ENCODE data around the gene SLC9C1.
A peak's percentile ranks its signal among the peaks of the same experiment; 100 is the strongest.

SLC9C1 gene
- total RNA-seq: 0 reads per million in 9 experiments

GRCh38 chr3:112293368-112294321, at the start of gene SLC9C1:
Gene SLC9C1 (minus strand): TSS chr3:112294216. CDS start chr3:112286791, 7,425 bp downstream.
- H3K27ac Mint-ChIP-seq: no peak within 1 kb of the TSS
- peaks cover 3% of the 10 kb centered on the region for H3K36me3 Mint-ChIP-seq (ENCODE audit: insufficient read depth)
- peak; percentile 68 for ATAC-seq (replicated peaks)
- H3K4me1 Mint-ChIP-seq (ENCODE audit: low read depth in 2 of 2): peaks cover 5 to 26% of the 10 kb centered on the region in 2 donors
- no peaks in the 10 kb centered on the region for H3K27me3 Mint-ChIP-seq
- H3K4me3 Mint-ChIP-seq: peak within 1 kb of the TSS; percentile 14 to 22
- H3K9me3 Mint-ChIP-seq: no peaks in the 10 kb centered on the region
- DNase-seq: peak; percentile 26 to 38 (median 35)

- no peaks in the 10 kb centered on the region for H3K4me1 Mint-ChIP-seq (ENCODE audit: low read depth in 2 of 2)
- DNase-seq (no peak), ATAC-seq (replicated peaks) (no peak)
- H3K36me3 Mint-ChIP-seq (ENCODE audit: insufficient read depth): peaks cover 3% of the 10 kb centered on the region
- H3K27ac Mint-ChIP-seq: no peak overlapping the region
- no peaks in the 10 kb centered on the region for H3K27me3 Mint-ChIP-seq
- H3K4me3 Mint-ChIP-seq: no peak overlapping the region
- no peaks in the 10 kb centered on the region for H3K9me3 Mint-ChIP-seq
Observed at GRCh38 chr3:112341386-112341785, 47.4 kb upstream of the SLC9C1 start.

GRCh38 chr3:112339609-112340008, 45.6 kb upstream of the SLC9C1 start:
- Mint-ChIP-seq H3K36me3 (ENCODE audit: insufficient read depth) (peaks cover 3% of the 10 kb centered on the region), H3K4me1 (ENCODE audit: low read depth in 2 of 2) (no peaks in the 10 kb centered on the region), H3K9me3 (no peaks in the 10 kb centered on the region), H3K27me3 (no peaks in the 10 kb centered on the region), H3K4me3 (no peak overlapping the region), H3K27ac (no peak overlapping the region)
- no peak for ATAC-seq (replicated peaks)
- no peak for DNase-seq

GRCh38 chr3:112339134-112339533, 45.1 kb upstream of the SLC9C1 start:
- H3K4me1 Mint-ChIP-seq (ENCODE audit: low read depth in 2 of 2): no peaks in the 10 kb centered on the region

GRCh38 chr3:112338727-112339056, 44.7 kb upstream of the SLC9C1 start:
- Mint-ChIP-seq H3K27me3 (peaks cover 4 to 5% of the 10 kb centered on the region in 2 donors), H3K27ac (no peak overlapping the region), H3K36me3 (ENCODE audit: insufficient read depth) (peaks cover 3% of the 10 kb centered on the region), H3K4me3 (no peak overlapping the region), H3K4me1 (ENCODE audit: low read depth in 2 of 2) (peaks cover 0 to 4% of the 10 kb centered on the region in 2 donors), H3K9me3 (no peaks in the 10 kb centered on the region)
- DNase-seq (no peak), ATAC-seq (replicated peaks) (no peak)

More at GRCh38 chr3:112339134-112339533, 45.1 kb upstream of the SLC9C1 start:
- H3K36me3 Mint-ChIP-seq (ENCODE audit: insufficient read depth): peaks cover 3% of the 10 kb centered on the region
- no peak overlapping the region for H3K27ac Mint-ChIP-seq
- ATAC-seq (replicated peaks): no peak
- no peaks in the 10 kb centered on the region for H3K9me3 Mint-ChIP-seq
- H3K4me3 Mint-ChIP-seq: no peak overlapping the region
- DNase-seq: no peak
- H3K27me3 Mint-ChIP-seq: peaks cover 0 to under 1% of the 10 kb centered on the region in 2 donors

GRCh38 chr3:112338021-112338726, 44.2 kb upstream of the SLC9C1 start:
- Mint-ChIP-seq H3K4me1 (ENCODE audit: low read depth in 2 of 2) (peaks cover 0 to 9% of the 10 kb centered on the region in 2 donors), H3K36me3 (ENCODE audit: insufficient read depth) (peaks cover 3% of the 10 kb centered on the region), H3K4me3 (no peak overlapping the region), H3K27ac (no peak overlapping the region), H3K9me3 (no peaks in the 10 kb centered on the region), H3K27me3 (peaks cover 9 to 10% of the 10 kb centered on the region in 2 donors)
- no peak for DNase-seq
- ATAC-seq (replicated peaks): no peak

GRCh38 chr3:112335434-112335781, 41.4 kb upstream of the SLC9C1 start:
- peaks cover 2 to 13% of the 10 kb centered on the region in 2 donors for H3K4me1 Mint-ChIP-seq (ENCODE audit: low read depth in 2 of 2)
- no peak overlapping the region for H3K4me3 Mint-ChIP-seq
- no peaks in the 10 kb centered on the region for H3K9me3 Mint-ChIP-seq
- DNase-seq (no peak), ATAC-seq (replicated peaks) (no peak)
- H3K36me3 Mint-ChIP-seq (ENCODE audit: insufficient read depth): no peaks in the 10 kb centered on the region
- H3K27ac Mint-ChIP-seq: no peak overlapping the region
- H3K27me3 Mint-ChIP-seq: peaks cover 14 to 35% of the 10 kb centered on the region in 2 donors

- ATAC-seq (replicated peaks): no peak
- Mint-ChIP-seq H3K4me3 (no peak overlapping the region), H3K9me3 (no peaks in the 10 kb centered on the region), H3K4me1 (ENCODE audit: low read depth in 2 of 2) (peaks cover 2 to 13% of the 10 kb centered on the region in 2 donors), H3K36me3 (ENCODE audit: insufficient read depth) (no peaks in the 10 kb centered on the region), H3K27me3 (peaks cover 19 to 40% of the 10 kb centered on the region in 2 donors), H3K27ac (no peak overlapping the region)
- DNase-seq: no peak
Observed at GRCh38 chr3:112334691-112335433, 40.8 kb upstream of the SLC9C1 start.

GRCh38 chr3:112333381-112334317, 39.6 kb upstream of the SLC9C1 start:
- peak overlapping the region in 1 of 2 donors; percentile 38 for H3K27ac Mint-ChIP-seq
- H3K4me1 Mint-ChIP-seq (ENCODE audit: low read depth in 2 of 2): peaks cover 2 to 13% of the 10 kb centered on the region in 2 donors
- DNase-seq (no peak), ATAC-seq (replicated peaks) (peak; percentile 41)
- peaks cover 19 to 41% of the 10 kb centered on the region in 2 donors for H3K27me3 Mint-ChIP-seq
- H3K36me3 Mint-ChIP-seq (ENCODE audit: insufficient read depth): no peaks in the 10 kb centered on the region
- peak overlapping the region; percentile 80 to 82 for H3K4me3 Mint-ChIP-seq
- H3K9me3 Mint-ChIP-seq: no peaks in the 10 kb centered on the region

- H3K27me3 Mint-ChIP-seq: peaks cover 19 to 41% of the 10 kb centered on the region in 2 donors
- peak within 1 kb of the TSS in 1 of 2 donors; percentile 38 for H3K27ac Mint-ChIP-seq
- peak; percentile 75 for ATAC-seq (replicated peaks)
- H3K36me3 Mint-ChIP-seq (ENCODE audit: insufficient read depth): no peaks in the 10 kb centered on the region
- DNase-seq: peak; percentile 6 to 20 (median 13)
- peaks cover 2 to 13% of the 10 kb centered on the region in 2 donors for H3K4me1 Mint-ChIP-seq (ENCODE audit: low read depth in 2 of 2)
- H3K4me3 Mint-ChIP-seq: peak within 1 kb of the TSS; percentile 80 to 82
- H3K9me3 Mint-ChIP-seq: no peaks in the 10 kb centered on the region
Observed at GRCh38 chr3:112333002-112333380, 39.0 kb upstream of the SLC9C1 start, which contains the start of gene CD200. Gene CD200 (plus strand): TSS chr3:112333156. CDS start chr3:112333213, 57 bp downstream.

GRCh38 chr3:112331851-112332250, 37.8 kb upstream of the SLC9C1 start:
- Mint-ChIP-seq H3K27me3 (peaks cover 21 to 45% of the 10 kb centered on the region in 2 donors), H3K4me3 (peak overlapping the region; percentile 80 to 82), H3K4me1 (ENCODE audit: low read depth in 2 of 2) (peaks cover 2 to 13% of the 10 kb centered on the region in 2 donors), H3K36me3 (ENCODE audit: insufficient read depth) (no peaks in the 10 kb centered on the region), H3K9me3 (no peaks in the 10 kb centered on the region), H3K27ac (no peak overlapping the region)
- ATAC-seq (replicated peaks) (no peak), DNase-seq (no peak)

- no peaks in the 10 kb centered on the region for H3K9me3 Mint-ChIP-seq
- DNase-seq (peak; percentile 38 to 49 (median 47)), ATAC-seq (replicated peaks) (peak; percentile 100)
- no peak overlapping the region for H3K4me3 Mint-ChIP-seq
- no peak overlapping the region for H3K27ac Mint-ChIP-seq
- peaks cover 26 to 42% of the 10 kb centered on the region in 2 donors for H3K27me3 Mint-ChIP-seq
- peaks cover 0 to 2% of the 10 kb centered on the region in 2 donors for H3K4me1 Mint-ChIP-seq (ENCODE audit: low read depth in 2 of 2)
- H3K36me3 Mint-ChIP-seq (ENCODE audit: insufficient read depth): no peaks in the 10 kb centered on the region
Observed at GRCh38 chr3:112327371-112327951, 33.4 kb upstream of the SLC9C1 start.

Data from effector memory CD8-positive, alpha-beta T cell (primary cell).